A549 (cell line): Measurements from ENCODE around the gene MAJIN. TPM values are rescaled to one million over a fixed set of nuclear protein-coding genes. Genes with fewer than 3 reads are reported as not detected.

Experiments
- ATAC-seq, 2 experiments: fragments of 200-7000 bp in 1 of 2; fragments of >200 bp in 1 of 2; cut with Nextera tagmentation in 1 of 2; cut with Tn5 transposase in 1 of 2; 3 replicates each; pipeline versions ENCODE4 v1.8.0 to v1.9.1; 2018 to 2020; ENCODE audit warnings: mild to moderate bottlenecking in 1 of 2, moderate library complexity in 1 of 2
- CTCF ChIA-PET: fragments of 300-600 bp; sonication (Branson Sonifier 250); formaldehyde crosslinking; extraction: SDS; loops from one replicate; lab custom pipeline; 2021; ENCODE audit warnings: antibody characterized with exemption, inconsistent platforms; lab: Yijun Ruan, JAX
- POLR2A ChIA-PET: fragments of 350-600 bp; formaldehyde crosslinking; extraction: SDS; loops from one replicate; lab custom pipeline; 2021; ENCODE audit warnings: antibody characterized with exemption, inconsistent platforms; lab: Yijun Ruan, JAX
- DNase-seq, 2 experiments: peaks; one replicate each; pipeline versions ENCODE4 v3.0.0 to v3.0.0-alpha.2; 2011 to 2016; ENCODE audit warnings: low read depth in 1 of 2, low spot score in 1 of 2
- FAIRE-seq: peaks from 2 replicates; lab custom pipeline; 2011; peaks lifted over from hg19 to GRCh38; lab: Jason Lieb, UNC
- H3K27ac ChIP-seq, 2 experiments: fragments of >200 bp; sonication (Bioruptor Twin); formaldehyde crosslinking; 3 replicates each; pipeline ENCODE4 v1.5.1; 2016 to 2017
- H3K4me1 ChIP-seq: fragments of >200 bp; sonication (Bioruptor Twin); formaldehyde crosslinking; 3 replicates; pipeline ENCODE4 v1.6.1; 2016
- H3K4me2 ChIP-seq: fragments of >200 bp; sonication (Bioruptor Twin); formaldehyde crosslinking; 3 replicates; pipeline ENCODE4 v1.6.1; 2016
- H3K4me3 ChIP-seq: fragments of >200 bp; sonication (Bioruptor Twin); formaldehyde crosslinking; 3 replicates; pipeline ENCODE4 v1.5.1; 2016
- H3K9me3 ChIP-seq: fragments of >200 bp; sonication (Bioruptor Twin); formaldehyde crosslinking; 3 replicates; pipeline ENCODE4 v1.6.1; 2016
- ATOH8 ChIP-seq: fragments of 250-450 bp; sonication (Bioruptor Pico); IDR thresholded peaks from 2 replicates; pipeline ENCODE4 v1.5.0; 2020; ENCODE audit warnings: low read depth, mild to moderate bottlenecking, moderate library complexity
- BHLHE40 ChIP-seq: IDR thresholded peaks from 2 replicates; pipeline ENCODE4 v1.6.1; 2012; ENCODE audit warnings: low read depth, low read length, inconsistent platforms
- CHD4 ChIP-seq: fragments of 200-600 bp; sonication (generic); IDR thresholded peaks from 2 replicates; pipeline ENCODE4 v1.6.1; 2016; ENCODE audit warnings: antibody characterized with exemption, mild to moderate bottlenecking, borderline replicate concordance
- EHF ChIP-seq: fragments of 250-450 bp; sonication (Bioruptor Pico); IDR thresholded peaks from 2 replicates; pipeline ENCODE4 v1.5.0; 2020; ENCODE audit warnings: mild to moderate bottlenecking
- EP300 ChIP-seq, 2 experiments: fragments of >200 bp; sonication (Bioruptor Twin); formaldehyde crosslinking; IDR thresholded peaks; 2 replicates in 1 of 2; 3 replicates in 1 of 2; pipeline ENCODE4 v1.6.1; 2016 to 2017
- FOSL2 ChIP-seq, 2 experiments: fragments of 450-650 bp in 1 of 2; fragments of >200 bp in 1 of 2; sonication (Bioruptor Twin) in 1 of 2; formaldehyde crosslinking; IDR thresholded peaks; 2 replicates each; pipeline versions ENCODE4 v1.5.0 to v1.6.1; 2016 to 2020; ENCODE audit warnings: mild to moderate bottlenecking in 1 of 2, moderate library complexity in 1 of 2
- FOXS1 ChIP-seq: fragments of 250-450 bp; sonication (Bioruptor Pico); IDR thresholded peaks from 2 replicates; pipeline ENCODE4 v1.5.0; 2020; ENCODE audit warnings: mild to moderate bottlenecking, moderate library complexity
- GATA3 ChIP-seq: IDR thresholded peaks from 2 replicates; pipeline ENCODE4 v1.6.1; 2012; ENCODE audit warnings: borderline replicate concordance
- HOXB13 ChIP-seq: fragments of 250-450 bp; sonication (Bioruptor Pico); IDR thresholded peaks from 2 replicates; pipeline ENCODE4 v1.5.0; 2020; ENCODE audit warnings: low read depth, mild to moderate bottlenecking, moderate library complexity
- HOXB5 ChIP-seq: fragments of 250-450 bp; sonication (Bioruptor Pico); IDR thresholded peaks from 2 replicates; pipeline ENCODE4 v1.5.0; 2020; ENCODE audit warnings: mild to moderate bottlenecking, moderate library complexity
- JUN ChIP-seq, 2 experiments: fragments of >200 bp; sonication (Bioruptor Twin); formaldehyde crosslinking; IDR thresholded peaks; 2 replicates in 1 of 2; 3 replicates in 1 of 2; pipeline ENCODE4 v1.6.1; 2016 to 2017
- JUNB ChIP-seq: fragments of >200 bp; sonication (Bioruptor Twin); formaldehyde crosslinking; IDR thresholded peaks from 2 replicates; pipeline ENCODE4 v1.6.1; 2016
- KDM1A ChIP-seq: fragments of 200-600 bp; sonication (generic); IDR thresholded peaks from 2 replicates; pipeline ENCODE4 v1.6.1; 2016; ENCODE audit warnings: low read depth, mild to moderate bottlenecking
- MAX ChIP-seq: IDR thresholded peaks from 2 replicates; pipeline ENCODE4 v1.6.1; 2012
- MAZ ChIP-seq: fragments of 150-350 bp; IDR thresholded peaks from 2 replicates; pipeline ENCODE4 v1.6.1; 2014; ENCODE audit warnings: antibody characterized with exemption, low read depth, low read length, borderline replicate concordance
- NR3C1 ChIP-seq: fragments of >200 bp; sonication (Bioruptor Twin); formaldehyde crosslinking; IDR thresholded peaks from 3 replicates; pipeline ENCODE4 v1.6.1; 2017
- POLR2AphosphoS2 ChIP-seq: conservative IDR thresholded peaks from 2 replicates; pipeline ENCODE4 v1.6.1; 2012; ENCODE audit warnings: low read length, improper control_type of control experiment, inconsistent platforms
- RFX5 ChIP-seq: fragments of 450-650 bp; IDR thresholded peaks from 2 replicates; pipeline ENCODE4 v1.7.1; 2014; ENCODE audit warnings: antibody characterized with exemption, mild to moderate bottlenecking, moderate library complexity
- SMC3 ChIP-seq: fragments of >200 bp; sonication (Bioruptor Twin); formaldehyde crosslinking; IDR thresholded peaks from 3 replicates; pipeline ENCODE4 v1.6.1; 2018; ENCODE audit warnings: inconsistent platforms
- TP53 ChIP-seq: fragments of 250-450 bp; sonication (Bioruptor Pico); IDR thresholded peaks from 2 replicates; pipeline ENCODE4 v1.5.0; 2021; ENCODE audit warnings: mild to moderate bottlenecking, moderate library complexity
- USF2 ChIP-seq: fragments of 450-650 bp; IDR thresholded peaks from 2 replicates; pipeline ENCODE4 v1.6.1; 2014; ENCODE audit warnings: antibody characterized with exemption
- ZC3H11A ChIP-seq: fragments of 450-650 bp; IDR thresholded peaks from 2 replicates; pipeline ENCODE4 v1.6.1; 2014; ENCODE audit warnings: antibody characterized with exemption, mild to moderate bottlenecking
- WGBS: methylation state at CpG from one replicate; pipeline ENCODE4 v1.1.6; 2017; ENCODE audit errors: missing lambda C conversion rate; 5-methylcytosine and 5-hydroxymethylcytosine counted together
- polyA plus RNA-seq, 4 experiments: library from polyadenylated mRNA; depleted of rRNA in 3 of 4; stranded (reverse); fragments of >200 nt; fragmentation: RNase III in 1 of 4; extraction: RNeasy Plus Mini Kit Qiagen cat#74134 plus additional on column Dnase treatment in 1 of 4; gene quantifications; 2 replicates in 3 of 4; 3 replicates in 1 of 4; pipeline ENCODE4 v1.2.3, GENCODE V29; 2011 to 2017
- TF ChIP-seq, protein P1 (sequence below): fragments of 200-600 bp; sonication (generic); IDR thresholded peaks from 2 replicates; pipeline ENCODE4 v1.6.1; 2016; ENCODE audit warnings: antibody characterized with exemption, mild to moderate bottlenecking, moderate library complexity
- TF ChIP-seq, protein P2 (sequence below): IDR thresholded peaks from 2 replicates; pipeline ENCODE4 v1.6.1; 2012; ENCODE audit warnings: low read depth, borderline replicate concordance
- TF ChIP-seq, protein P3 (sequence below): fragments of 150-350 bp; IDR thresholded peaks from 2 replicates; pipeline ENCODE4 v1.6.1; 2014; ENCODE audit warnings: low read depth, mild to moderate bottlenecking, low read length

The MAJIN gene
- polyA plus RNA-seq, 2 of the 4 experiments (the other 2 are of a cell fraction), result 0.12 TPM; not detected in 1

DNA sequence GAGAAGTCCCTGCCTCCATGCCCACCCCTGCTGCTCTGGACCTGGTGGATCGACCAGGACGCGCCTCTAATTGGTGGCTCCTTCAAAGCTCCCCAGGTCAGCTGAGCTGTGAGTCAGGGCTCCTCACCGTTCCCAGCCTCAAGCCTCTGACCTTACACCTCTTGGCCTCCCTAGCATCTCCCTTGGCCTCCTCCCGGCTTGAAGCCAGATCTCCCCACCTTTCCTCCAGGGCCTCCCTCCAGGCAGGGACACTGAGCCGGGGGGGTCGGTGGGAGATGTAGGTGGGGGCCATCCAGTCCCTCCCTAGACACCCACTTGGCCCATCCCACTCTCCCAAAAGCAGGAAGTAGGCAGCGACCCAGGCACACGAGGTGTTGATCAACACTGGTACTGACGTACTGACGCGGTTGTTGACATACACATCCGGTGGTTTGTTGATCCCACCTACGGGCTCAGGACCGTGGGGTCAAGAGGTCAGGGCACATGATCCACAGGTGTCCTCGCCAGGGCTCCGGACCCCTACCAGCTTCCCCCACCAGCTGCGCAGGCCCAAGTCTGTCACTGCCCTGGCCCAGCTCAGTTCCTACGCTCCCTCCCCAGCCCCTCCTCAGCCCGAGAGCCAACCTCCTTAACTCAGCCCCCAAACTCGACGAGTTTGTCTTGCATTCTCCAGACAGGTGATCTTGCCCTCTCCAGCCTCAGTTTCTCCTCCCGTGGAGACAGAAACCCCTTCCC is 55.7 kb downstream of the MAJIN start:
- WGBS, result 15% methylated on average over 17 of the region's 23 CpGs
- peak overlapping the region; percentile 85 for H3K4me2 ChIP-seq
- DNase-seq, result peak; percentile 65 to 76
- peak overlapping the region; percentile 77 to 91 for H3K27ac ChIP-seq
- TF ChIP-seq MAX, result peak; percentile 63
- TF ChIP-seq JUN (IDR thresholded peaks at IDR 0.05), result 0 out of 5 replicates have a peak, but pooled peaks of 1 of the 2 experiments have one; percentile 14
- no peak for TF ChIP-seq FOSL2 (IDR thresholded peaks at IDR 0.05)
- 0 out of 2 replicates have a peak, but pooled peaks have one; percentile 3 for TF ChIP-seq FOSL2 (CRISPR knock-in tag; IDR thresholded peaks at IDR 0.05)
- TF ChIP-seq CHD4, result no peak
- no peak for TF ChIP-seq JUNB
- TF ChIP-seq EHF (CRISPR knock-in tag), result peak; percentile 26; the same call in 1 of the 2 replicates
- ChIA-PET POLR2A (no interaction called here), CTCF (interaction anchor here (0.5 to 14.9 kb wide), 8 partner anchors 21 to 117 kb away, joined by 3 to 132 read pairs (median 5); partner anchors contain the start of gene ARL2)
- no peaks in the 10 kb centered on the region for H3K9me3 ChIP-seq
- FAIRE-seq, result no peak
- peaks cover 15% of the 10 kb centered on the region for H3K4me1 ChIP-seq
- peak; percentile 47 to 48; a peak in 4 of 6 replicates for ATAC-seq
- peak overlapping the region; percentile 70 for H3K4me3 ChIP-seq

GRCh38 chr11:64915376-64915887 is 56.5 kb downstream of the MAJIN start:
- ATAC-seq, result no peak
- DNase-seq, result no peak
- Histone ChIP-seq H3K4me1 (peaks cover 15% of the 10 kb centered on the region), H3K4me2 (peak overlapping the region; percentile 85)
- no peak for TF ChIP-seq BHLHE40
- no peak for TF ChIP-seq RFX5
- no peak for TF ChIP-seq JUN (IDR thresholded peaks at IDR 0.05)
- TF ChIP-seq SMC3, result no peak
- TF ChIP-seq, all 56 proteins: peak for 0
- Histone ChIP-seq H3K9me3 (no peaks in the 10 kb centered on the region), H3K4me3 (peak overlapping the region; percentile 70; the same call in 2 of the 3 replicates), H3K27ac (peak overlapping the region; percentile 77 to 91)
- 81% methylated on average over 6 of the region's 7 CpGs for WGBS
- ChIA-PET POLR2A (no interaction called here), CTCF (interaction anchor here (0.7 to 14.9 kb wide), 8 partner anchors 20 to 752 kb away, joined by 3 to 132 read pairs (median 7); partner anchors contain the start of gene ARL2)
- FAIRE-seq, result no peak

GRCh38 chr11:64914123-64914522 is 57.8 kb downstream of the MAJIN start:
- 89% methylated on average over 13 of the region's 17 CpGs for WGBS
- FAIRE-seq, result no peak
- ChIA-PET POLR2A (no interaction called here), CTCF (interaction anchor here (1.8 to 14.9 kb wide), 5 partner anchors 19 to 100 kb away, joined by 4 to 132 read pairs (median 11); partner anchors contain the start of genes ARL2 and CDC42BPG)
- peaks cover 15% of the 10 kb centered on the region for H3K4me1 ChIP-seq
- H3K4me2 ChIP-seq, result no peak overlapping the region
- no peak overlapping the region for H3K27ac ChIP-seq
- no peaks in the 10 kb centered on the region for H3K9me3 ChIP-seq
- ATAC-seq, result no peak
- no peak overlapping the region for H3K4me3 ChIP-seq
- DNase-seq, result no peak
- TF ChIP-seq TP53 (CRISPR knock-in tag), result no peak
- no peak for TF ChIP-seq HOXB13 (CRISPR knock-in tag)
- no peak for TF ChIP-seq NR3C1
- TF ChIP-seq KDM1A, result no peak
- TF ChIP-seq, protein P1, sequence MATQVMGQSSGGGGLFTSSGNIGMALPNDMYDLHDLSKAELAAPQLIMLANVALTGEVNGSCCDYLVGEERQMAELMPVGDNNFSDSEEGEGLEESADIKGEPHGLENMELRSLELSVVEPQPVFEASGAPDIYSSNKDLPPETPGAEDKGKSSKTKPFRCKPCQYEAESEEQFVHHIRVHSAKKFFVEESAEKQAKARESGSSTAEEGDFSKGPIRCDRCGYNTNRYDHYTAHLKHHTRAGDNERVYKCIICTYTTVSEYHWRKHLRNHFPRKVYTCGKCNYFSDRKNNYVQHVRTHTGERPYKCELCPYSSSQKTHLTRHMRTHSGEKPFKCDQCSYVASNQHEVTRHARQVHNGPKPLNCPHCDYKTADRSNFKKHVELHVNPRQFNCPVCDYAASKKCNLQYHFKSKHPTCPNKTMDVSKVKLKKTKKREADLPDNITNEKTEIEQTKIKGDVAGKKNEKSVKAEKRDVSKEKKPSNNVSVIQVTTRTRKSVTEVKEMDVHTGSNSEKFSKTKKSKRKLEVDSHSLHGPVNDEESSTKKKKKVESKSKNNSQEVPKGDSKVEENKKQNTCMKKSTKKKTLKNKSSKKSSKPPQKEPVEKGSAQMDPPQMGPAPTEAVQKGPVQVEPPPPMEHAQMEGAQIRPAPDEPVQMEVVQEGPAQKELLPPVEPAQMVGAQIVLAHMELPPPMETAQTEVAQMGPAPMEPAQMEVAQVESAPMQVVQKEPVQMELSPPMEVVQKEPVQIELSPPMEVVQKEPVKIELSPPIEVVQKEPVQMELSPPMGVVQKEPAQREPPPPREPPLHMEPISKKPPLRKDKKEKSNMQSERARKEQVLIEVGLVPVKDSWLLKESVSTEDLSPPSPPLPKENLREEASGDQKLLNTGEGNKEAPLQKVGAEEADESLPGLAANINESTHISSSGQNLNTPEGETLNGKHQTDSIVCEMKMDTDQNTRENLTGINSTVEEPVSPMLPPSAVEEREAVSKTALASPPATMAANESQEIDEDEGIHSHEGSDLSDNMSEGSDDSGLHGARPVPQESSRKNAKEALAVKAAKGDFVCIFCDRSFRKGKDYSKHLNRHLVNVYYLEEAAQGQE, result no peak
- no peak for TF ChIP-seq FOXS1
- no peak for TF ChIP-seq ATOH8
- TF ChIP-seq, protein P2, sequence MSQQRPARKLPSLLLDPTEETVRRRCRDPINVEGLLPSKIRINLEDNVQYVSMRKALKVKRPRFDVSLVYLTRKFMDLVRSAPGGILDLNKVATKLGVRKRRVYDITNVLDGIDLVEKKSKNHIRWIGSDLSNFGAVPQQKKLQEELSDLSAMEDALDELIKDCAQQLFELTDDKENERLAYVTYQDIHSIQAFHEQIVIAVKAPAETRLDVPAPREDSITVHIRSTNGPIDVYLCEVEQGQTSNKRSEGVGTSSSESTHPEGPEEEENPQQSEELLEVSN, result no peak
- no peak for TF ChIP-seq EHF (CRISPR knock-in tag)
- no peak for TF ChIP-seq GATA3
- TF ChIP-seq RFX5, result no peak
- TF ChIP-seq ZC3H11A, result no peak
- no peak for TF ChIP-seq USF2
- TF ChIP-seq MAZ, result no peak
- no peak for TF ChIP-seq POLR2AphosphoS2
- TF ChIP-seq, protein P3, sequence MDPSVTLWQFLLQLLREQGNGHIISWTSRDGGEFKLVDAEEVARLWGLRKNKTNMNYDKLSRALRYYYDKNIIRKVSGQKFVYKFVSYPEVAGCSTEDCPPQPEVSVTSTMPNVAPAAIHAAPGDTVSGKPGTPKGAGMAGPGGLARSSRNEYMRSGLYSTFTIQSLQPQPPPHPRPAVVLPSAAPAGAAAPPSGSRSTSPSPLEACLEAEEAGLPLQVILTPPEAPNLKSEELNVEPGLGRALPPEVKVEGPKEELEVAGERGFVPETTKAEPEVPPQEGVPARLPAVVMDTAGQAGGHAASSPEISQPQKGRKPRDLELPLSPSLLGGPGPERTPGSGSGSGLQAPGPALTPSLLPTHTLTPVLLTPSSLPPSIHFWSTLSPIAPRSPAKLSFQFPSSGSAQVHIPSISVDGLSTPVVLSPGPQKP, result no peak
- TF ChIP-seq EP300 (IDR thresholded peaks at IDR 0.05), result no peak
- no peak for TF ChIP-seq HOXB5 (CRISPR knock-in tag)
